Sciatic nerve (tissue), 2 donors: Measurements from ENCODE around the gene IL1RAPL2. TPM values are rescaled to one million over a fixed set of nuclear protein-coding genes. Genes with fewer than 3 reads are reported as not detected.
"Not testable (repeated sequence)": the region's sequence is repeated elsewhere in the genome, so short reads cannot be mapped to it uniquely, and the experiment has no call there.

ENCODE experiments used
- ATAC-seq: fragments of 200-7000 bp; cut with Tn5 transposase; one replicate; pipeline ENCODE4 v1.9.1; 2020; ENCODE audit warnings: mild to moderate bottlenecking, moderate library complexity
- DNase-seq: peaks from one replicate; pipeline ENCODE4 v3.0.0-alpha.2; 2020; ENCODE audit warnings: low spot score
- intact Hi-C: fragments of 100-400 bp; cut with DNase I; formaldehyde crosslinking; loops from one replicate; pipeline ENCODE4 v1.14.2; 2022
- total RNA-seq: library from RNA; stranded (reverse); fragmentation: NEBNext Ultra II Directional; extraction: Animal tissue kit (Norgen Biotek cat#: 25700); gene quantifications from one replicate; pipeline ENCODE4 v1.2.1, GENCODE V29; 2021
- donor health status: DM: no; HTN: no; CAD: no.
- donor health status: DM: no; HTN: no; CAD: no.

The IL1RAPL2 gene
- total RNA-seq, 1 donor from 2014 or later = 0.94 TPM

GRCh38 chrX:104968241-104968640 is 402.2 kb downstream of the IL1RAPL2 start:
- intact Hi-C loops = no loop called here
- ATAC-seq (no peak), DNase-seq (no peak)

- no peak for ATAC-seq
- no peak for DNase-seq
- intact Hi-C loops = no loop called here
These were observed 406.7 kb downstream of the IL1RAPL2 start for GRCh38 chrX:104972737-104973136.

DNA sequence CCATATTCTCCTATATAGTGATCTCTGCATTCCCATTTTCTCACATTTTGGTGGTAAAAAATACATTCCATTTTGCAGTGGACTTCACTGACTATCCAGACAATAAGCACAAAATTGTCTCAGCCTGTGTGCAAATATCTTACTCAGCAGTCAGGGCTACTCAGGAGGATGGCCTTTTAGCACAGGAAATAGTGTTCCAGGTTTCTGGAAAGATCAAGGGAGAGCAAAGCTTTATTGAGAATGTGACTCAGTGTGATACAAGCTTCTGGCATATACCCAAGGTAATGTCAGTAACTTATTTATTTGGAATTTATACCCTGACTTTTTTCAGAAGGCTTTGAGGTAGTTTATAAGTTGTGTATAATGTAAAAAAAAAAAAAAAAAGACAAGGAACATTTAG is 421.1 kb downstream of the IL1RAPL2 start:
- no peak for DNase-seq
- intact Hi-C loops = no loop called here
- no peak for ATAC-seq

- intact Hi-C loops = no loop called here
- DNase-seq (no peak), ATAC-seq (no peak)
These were observed 422.0 kb downstream of the IL1RAPL2 start for GRCh38 chrX:104988038-104988437.

DNA sequence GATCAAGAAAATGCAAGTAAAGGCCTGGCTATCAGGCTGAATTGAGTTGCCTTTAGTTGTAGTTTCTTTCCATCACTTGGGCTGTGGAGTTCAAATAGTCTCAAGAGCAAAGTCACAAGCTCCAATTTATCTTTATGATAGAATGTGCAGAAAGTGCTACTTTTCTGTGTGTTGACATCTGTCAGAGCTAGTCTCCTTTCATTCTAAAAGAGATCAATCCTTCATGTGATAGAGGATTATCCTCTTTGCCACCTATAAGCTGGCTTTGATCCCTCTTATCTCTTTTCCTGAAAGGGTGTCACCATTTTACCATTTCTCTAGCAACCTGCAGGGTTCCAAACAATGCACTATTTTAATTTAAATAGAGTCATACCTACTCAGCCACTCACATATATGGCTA is 429.5 kb downstream of the IL1RAPL2 start:
- intact Hi-C loops = no loop called here
- no peak for DNase-seq
- no peak for ATAC-seq

GRCh38 chrX:105006103-105006502 is 440.1 kb downstream of the IL1RAPL2 start:
- intact Hi-C loops = no loop called here
- DNase-seq (no peak), ATAC-seq (no peak)

DNA sequence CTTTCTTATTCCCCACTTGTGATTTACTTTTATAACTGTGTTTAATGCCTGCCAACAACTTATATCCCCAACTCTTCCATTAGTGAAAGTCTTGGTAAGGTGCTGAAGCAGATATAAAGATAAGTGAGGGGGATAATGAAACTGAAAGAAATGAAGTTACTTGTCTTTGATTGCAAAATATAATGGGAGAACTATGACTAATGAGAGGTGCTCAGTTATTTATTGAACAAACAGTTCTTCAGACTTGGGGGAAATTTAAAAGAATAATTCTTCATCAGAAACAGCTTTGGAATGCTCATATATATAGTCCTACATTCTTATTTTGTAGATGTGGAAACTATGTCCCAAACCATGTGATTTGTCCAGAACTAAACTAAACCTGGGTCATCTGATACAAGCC is 441.0 kb downstream of the IL1RAPL2 start:
- DNase-seq (no peak), ATAC-seq (no peak)
- intact Hi-C loops = no loop called here

- no peak for DNase-seq
- intact Hi-C loops = no loop called here
- no peak for ATAC-seq
These were observed 447.7 kb downstream of the IL1RAPL2 start for GRCh38 chrX:105013719-105014118.

GRCh38 chrX:105017641-105018040 is 451.6 kb downstream of the IL1RAPL2 start:
- no peak for DNase-seq
- no peak for ATAC-seq
- intact Hi-C loops = no loop called here

- intact Hi-C loops = no loop called here
- ATAC-seq (no peak), DNase-seq (no peak)
These were observed 452.9 kb downstream of the IL1RAPL2 start for GRCh38 chrX:105018865-105019264.

- ATAC-seq, intact Hi-C loops, DNase-seq: not testable (repeated sequence)
These were observed 463.0 kb downstream of the IL1RAPL2 start for GRCh38 chrX:105028962-105029361.

GRCh38 chrX:105038672-105039328 is 472.8 kb downstream of the IL1RAPL2 start:
- intact Hi-C loops = no loop called here
- ATAC-seq = no peak

DNA sequence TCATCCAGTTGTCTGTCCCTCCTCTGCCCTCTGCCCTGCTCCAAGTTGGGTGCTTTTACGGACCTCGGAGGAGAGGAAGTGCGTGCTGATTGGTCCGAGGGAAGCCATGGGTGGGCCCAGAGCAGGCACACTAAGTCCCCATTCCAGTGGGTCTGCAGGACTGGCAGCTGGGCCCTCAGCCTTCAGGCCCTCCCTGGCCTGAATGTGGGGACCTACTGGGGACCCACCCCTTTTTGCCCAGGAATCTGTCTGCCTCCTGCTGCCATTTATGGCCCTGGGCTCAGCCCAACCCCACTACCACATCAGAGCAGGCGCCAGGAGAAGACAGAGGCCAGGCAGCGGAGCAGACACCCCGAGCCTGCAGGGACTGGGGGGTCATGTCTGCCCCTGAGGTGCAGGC is 484.9 kb downstream of the IL1RAPL2 start:
- intact Hi-C loops = no loop called here
- no peak for ATAC-seq
- no peak for DNase-seq

More at GRCh38 chrX:105038672-105039328, 472.8 kb downstream of the IL1RAPL2 start:
- DNase-seq = no peak

GRCh38 chrX:105051364-105051763 is 485.4 kb downstream of the IL1RAPL2 start:
- ATAC-seq (no peak), DNase-seq (no peak)
- intact Hi-C loops = no loop called here

DNA sequence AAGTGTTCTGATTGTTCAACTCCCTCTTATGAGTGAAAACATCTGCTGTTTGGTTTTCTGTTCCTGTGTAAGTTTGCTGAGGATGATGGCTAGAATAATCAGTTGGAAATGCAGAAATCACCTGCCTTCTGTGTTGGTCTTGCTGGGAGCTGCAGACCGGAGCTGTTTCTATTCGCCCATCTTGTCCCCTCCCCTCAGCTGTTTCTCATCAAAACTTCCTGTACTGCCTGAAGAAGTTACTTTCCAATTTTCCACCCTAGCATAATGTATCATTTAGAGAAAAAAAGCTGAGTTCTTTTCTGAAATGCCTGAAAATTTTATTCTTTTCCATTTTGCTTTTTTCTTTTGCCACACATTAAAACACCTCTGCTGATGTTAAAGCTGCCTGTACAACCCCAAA is 486.9 kb downstream of the IL1RAPL2 start:
- intact Hi-C loops = no loop called here
- DNase-seq = no peak
- no peak for ATAC-seq

DNA sequence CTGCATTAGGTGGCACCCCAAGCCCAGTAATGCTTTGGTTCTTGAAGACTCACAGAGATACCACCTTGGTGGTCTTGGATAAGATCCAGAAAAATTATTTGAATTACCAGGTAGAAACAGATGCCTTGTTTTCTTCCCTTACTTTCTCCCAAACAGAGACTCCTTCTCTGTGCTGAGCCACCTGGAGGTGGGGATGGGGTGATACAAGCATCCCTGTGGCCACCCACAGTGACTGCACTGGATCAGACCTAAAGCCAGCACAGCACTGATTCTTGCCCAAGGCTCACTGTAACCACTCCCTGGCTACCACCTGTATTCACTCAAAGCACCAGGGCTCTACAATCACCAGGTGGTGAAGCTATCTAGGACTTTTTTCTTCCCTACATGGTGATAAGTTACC is 497.7 kb downstream of the IL1RAPL2 start:
- intact Hi-C loops = no loop called here
- DNase-seq = no peak
- ATAC-seq = no peak

- intact Hi-C loops = no loop called here
- ATAC-seq = no peak
- DNase-seq = no peak
These were observed 532.2 kb downstream of the IL1RAPL2 start for GRCh38 chrX:105098201-105098600.

DNA sequence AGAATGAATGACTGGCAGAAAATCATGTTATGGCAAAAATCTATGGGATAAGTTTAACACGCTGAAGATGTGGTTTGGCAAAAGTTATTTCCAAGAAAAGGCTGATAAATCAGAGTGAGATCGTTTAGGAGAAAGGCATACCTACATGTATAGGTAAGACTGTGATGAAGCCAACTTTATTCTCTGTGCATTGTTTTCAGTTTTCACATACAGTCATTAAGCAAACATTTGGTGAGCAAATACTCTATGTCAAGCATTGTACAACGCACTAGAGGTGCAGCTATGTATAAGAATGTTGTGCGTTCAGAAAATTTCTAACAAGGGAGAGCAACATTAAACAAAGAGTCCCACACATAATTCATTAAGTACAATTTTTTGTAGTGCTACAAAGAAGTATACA is 532.8 kb downstream of the IL1RAPL2 start:
- ATAC-seq = no peak
- intact Hi-C loops = no loop called here

DNA sequence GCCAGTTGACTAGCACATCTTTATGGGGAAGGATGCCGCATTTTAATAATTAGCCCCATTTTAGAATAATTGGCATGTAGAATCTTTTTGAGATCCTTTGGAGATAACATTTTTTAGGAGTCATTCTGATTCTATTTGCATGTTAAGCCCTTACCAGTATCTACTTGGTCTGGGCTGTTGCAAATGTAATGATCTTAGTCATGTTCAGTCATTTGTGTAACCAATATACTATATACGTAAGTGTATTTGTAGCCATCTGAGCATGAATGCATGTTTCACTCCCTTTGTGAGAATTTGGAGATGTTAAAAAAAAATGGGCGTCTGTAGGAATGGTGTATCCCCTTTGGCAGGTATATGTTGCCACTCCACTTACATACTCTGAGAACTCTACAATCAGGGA is 535.4 kb downstream of the IL1RAPL2 start:
- intact Hi-C loops = no loop called here
- no peak for ATAC-seq
- no peak for DNase-seq

More for the DNA sequence above, 532.8 kb downstream of the IL1RAPL2 start:
- DNase-seq = no peak

- DNase-seq (no peak), ATAC-seq (no peak)
- intact Hi-C loops = no loop called here
These were observed 543.9 kb downstream of the IL1RAPL2 start for GRCh38 chrX:105109936-105110335.

GRCh38 chrX:105114554-105115130 is 548.6 kb downstream of the IL1RAPL2 start:
- intact Hi-C loops = no loop called here
- no peak for ATAC-seq
- DNase-seq = no peak
